ENCODE data around the gene HCCS. TPM values are rescaled to one million over a fixed set of nuclear protein-coding genes. Genes with fewer than 3 reads are reported as not detected.

HCCS gene
- total RNA-seq, 4 donors from 2014 or later: 6.8 to 15.2 (median 11.9) TPM

- H3K27me3 ChIP-seq: no peaks in the 10 kb centered on the region
- H3K9me3 ChIP-seq: no peaks in the 10 kb centered on the region
- H3K4me3 ChIP-seq: no peak overlapping the region
- TF ChIP-seq, protein P1, sequence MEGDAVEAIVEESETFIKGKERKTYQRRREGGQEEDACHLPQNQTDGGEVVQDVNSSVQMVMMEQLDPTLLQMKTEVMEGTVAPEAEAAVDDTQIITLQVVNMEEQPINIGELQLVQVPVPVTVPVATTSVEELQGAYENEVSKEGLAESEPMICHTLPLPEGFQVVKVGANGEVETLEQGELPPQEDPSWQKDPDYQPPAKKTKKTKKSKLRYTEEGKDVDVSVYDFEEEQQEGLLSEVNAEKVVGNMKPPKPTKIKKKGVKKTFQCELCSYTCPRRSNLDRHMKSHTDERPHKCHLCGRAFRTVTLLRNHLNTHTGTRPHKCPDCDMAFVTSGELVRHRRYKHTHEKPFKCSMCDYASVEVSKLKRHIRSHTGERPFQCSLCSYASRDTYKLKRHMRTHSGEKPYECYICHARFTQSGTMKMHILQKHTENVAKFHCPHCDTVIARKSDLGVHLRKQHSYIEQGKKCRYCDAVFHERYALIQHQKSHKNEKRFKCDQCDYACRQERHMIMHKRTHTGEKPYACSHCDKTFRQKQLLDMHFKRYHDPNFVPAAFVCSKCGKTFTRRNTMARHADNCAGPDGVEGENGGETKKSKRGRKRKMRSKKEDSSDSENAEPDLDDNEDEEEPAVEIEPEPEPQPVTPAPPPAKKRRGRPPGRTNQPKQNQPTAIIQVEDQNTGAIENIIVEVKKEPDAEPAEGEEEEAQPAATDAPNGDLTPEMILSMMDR (IDR thresholded peaks at IDR 0.05): no peak
- TF ChIP-seq POLR2AphosphoS5 (IDR thresholded peaks at IDR 0.05) (no peak), EP300 (IDR thresholded peaks at IDR 0.05) (no peak), POLR2A (IDR thresholded peaks at IDR 0.05) (no peak)
- H3K36me3 ChIP-seq: no peaks in the 10 kb centered on the region
- WGBS: 83% methylated on average over 4 of the region's 4 CpGs
- H3K4me1 ChIP-seq: no peaks in the 10 kb centered on the region
- no peak for DNase-seq (ENCODE audit: low spot score in 2 of 2)
- H3K27ac ChIP-seq: no peak overlapping the region
Measured at GRCh38 chrX:11080741-11081305, 30.3 kb upstream of the HCCS start.

- WGBS: 58% methylated on average over 2 of the region's 2 CpGs
- no peak overlapping the region for H3K27ac ChIP-seq
- H3K9me3 ChIP-seq: no peaks in the 10 kb centered on the region
- no peaks in the 10 kb centered on the region for H3K4me1 ChIP-seq
- no peak for TF ChIP-seq POLR2A (IDR thresholded peaks at IDR 0.05)
- TF ChIP-seq POLR2AphosphoS5 (IDR thresholded peaks at IDR 0.05): no peak
- TF ChIP-seq, protein P1 (IDR thresholded peaks at IDR 0.05): no peak
- no peak for TF ChIP-seq EP300 (IDR thresholded peaks at IDR 0.05)
- no peak for DNase-seq (ENCODE audit: low spot score in 2 of 2)
- no peaks in the 10 kb centered on the region for H3K36me3 ChIP-seq
- no peak overlapping the region for H3K4me3 ChIP-seq
- no peaks in the 10 kb centered on the region for H3K27me3 ChIP-seq
Measured at GRCh38 chrX:11081511-11081910, 29.6 kb upstream of the HCCS start.

- Histone ChIP-seq H3K36me3 (no peaks in the 10 kb centered on the region), H3K4me3 (no peak overlapping the region), H3K27ac (no peak overlapping the region), H3K9me3 (no peaks in the 10 kb centered on the region), H3K27me3 (no peaks in the 10 kb centered on the region), H3K4me1 (no peaks in the 10 kb centered on the region)
- DNase-seq (ENCODE audit: low spot score in 2 of 2): no peak
- TF ChIP-seq POLR2A (IDR thresholded peaks at IDR 0.05): no peak
- WGBS: 73% methylated on average over 1 of the region's 1 CpG
Measured at GRCh38 chrX:11085305-11085704, 25.8 kb upstream of the HCCS start.

DNA sequence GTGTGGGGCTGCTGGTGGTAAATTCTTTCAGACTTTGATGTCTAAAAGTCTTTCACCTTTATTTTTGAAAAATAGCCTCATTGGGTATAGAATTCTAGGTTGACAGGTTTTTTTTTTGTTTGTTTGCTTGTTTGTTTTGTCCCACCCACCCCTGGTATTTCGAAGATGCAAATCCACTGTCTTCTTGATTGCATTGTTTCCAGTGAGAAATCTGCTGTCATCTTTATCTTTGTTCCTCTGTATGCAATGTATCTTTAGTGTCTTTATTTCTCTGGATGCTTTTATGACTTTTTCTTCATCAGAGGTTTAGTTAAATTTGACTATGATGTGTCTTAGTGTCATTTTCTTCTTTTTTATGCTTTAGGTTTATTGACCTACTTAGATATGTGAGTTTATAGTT lies 21.3 kb upstream of the HCCS start:
- WGBS: 95% methylated on average over 1 of the region's 1 CpG
- no peak for DNase-seq (ENCODE audit: low spot score in 2 of 2)
- Histone ChIP-seq H3K9me3 (no peaks in the 10 kb centered on the region), H3K27ac (no peak overlapping the region), H3K36me3 (no peaks in the 10 kb centered on the region), H3K27me3 (no peaks in the 10 kb centered on the region), H3K4me1 (no peaks in the 10 kb centered on the region), H3K4me3 (no peak overlapping the region)
- no peak for TF ChIP-seq POLR2A (IDR thresholded peaks at IDR 0.05)
- TF ChIP-seq POLR2AphosphoS5 (IDR thresholded peaks at IDR 0.05): no peak
- TF ChIP-seq, protein P1 (IDR thresholded peaks at IDR 0.05): no peak
- no peak for TF ChIP-seq EP300 (IDR thresholded peaks at IDR 0.05)

- Histone ChIP-seq H3K27ac (no peak overlapping the region), H3K36me3 (no peaks in the 10 kb centered on the region), H3K4me1 (no peaks in the 10 kb centered on the region), H3K9me3 (no peaks in the 10 kb centered on the region), H3K4me3 (no peak overlapping the region), H3K27me3 (no peaks in the 10 kb centered on the region)
- TF ChIP-seq POLR2A (IDR thresholded peaks at IDR 0.05): no peak
- TF ChIP-seq, protein P1 (IDR thresholded peaks at IDR 0.05): no peak
- no peak for TF ChIP-seq EP300 (IDR thresholded peaks at IDR 0.05)
- TF ChIP-seq POLR2AphosphoS5 (IDR thresholded peaks at IDR 0.05): no peak
- no peak for DNase-seq (ENCODE audit: low spot score in 2 of 2)
Measured at GRCh38 chrX:11097933-11098332, 13.2 kb upstream of the HCCS start.

GRCh38 chrX:11099465-11099864 lies 11.7 kb upstream of the HCCS start:
- H3K4me1 ChIP-seq: no peaks in the 10 kb centered on the region
- H3K27ac ChIP-seq: no peak overlapping the region
- H3K9me3 ChIP-seq: no peaks in the 10 kb centered on the region
- no peaks in the 10 kb centered on the region for H3K36me3 ChIP-seq
- H3K27me3 ChIP-seq: no peaks in the 10 kb centered on the region
- no peak overlapping the region for H3K4me3 ChIP-seq
- no peak for TF ChIP-seq POLR2AphosphoS5 (IDR thresholded peaks at IDR 0.05)
- TF ChIP-seq, protein P1 (IDR thresholded peaks at IDR 0.05): no peak
- no peak for TF ChIP-seq POLR2A (IDR thresholded peaks at IDR 0.05)
- TF ChIP-seq EP300 (IDR thresholded peaks at IDR 0.05): no peak
- no peak for DNase-seq (ENCODE audit: low spot score in 2 of 2)
